AG04450 (cell line): ENCODE measurements around the gene XYLT1. TPM values are rescaled to one million over a fixed set of nuclear protein-coding genes. Genes with fewer than 3 reads are reported as not detected.

Experiments used
- CTCF ChIA-PET: fragments of 300-600, 350-600 bp; formaldehyde crosslinking; extraction: SDS; loops from one replicate; lab custom pipeline; 2022; ENCODE audit warnings: antibody characterized with exemption, inconsistent platforms; lab: Charles Lee
- POLR2A ChIA-PET: fragments of 350-600 bp; formaldehyde crosslinking; extraction: SDS; loops from one replicate; lab custom pipeline; 2021; ENCODE audit warnings: antibody characterized with exemption, inconsistent platforms; lab: Yijun Ruan, JAX
- DNase-seq: peaks from one replicate; pipeline ENCODE4 v3.0.0-alpha.2; 2011; ENCODE audit warnings: low read depth, low spot score
- H3K27ac ChIP-seq: one replicate; pipeline ENCODE4 v1.5.1; 2012; ENCODE audit warnings: low read depth, low read length, control low read depth
- H3K27me3 ChIP-seq: one replicate; pipeline ENCODE4 v1.6.0; 2012; ENCODE audit warnings: low read length; ENCODE audit not compliant: control insufficient read depth, insufficient read depth
- H3K4me3 ChIP-seq: 2 replicates; pipeline ENCODE4 v1.5.1; 2011; ENCODE audit warnings: mild to moderate bottlenecking, low read depth, low read length, control low read depth
- H3K9me3 ChIP-seq: 2 replicates; pipeline ENCODE4 v1.5.1; 2012; ENCODE audit warnings: low read length; ENCODE audit not compliant: control insufficient read depth, insufficient read depth
- CTCF ChIP-seq: IDR thresholded peaks from 2 replicates; pipeline ENCODE4 v1.5.1; 2011; ENCODE audit warnings: low read depth, low read length, control low read depth, inconsistent platforms
- polyA plus RNA-seq: library from polyadenylated mRNA; depleted of rRNA; stranded (reverse); fragments of >200 nt; gene quantifications from 2 replicates; pipeline ENCODE4 v1.2.3, GENCODE V29; 2011

XYLT1 gene
- polyA plus RNA-seq, 1 experiment = 6.7 TPM

GRCh38 chr16:17304106-17304490 lies 166.7 kb downstream of the XYLT1 start:
- CTCF ChIA-PET = interaction anchor here (1.0 kb wide), 1 partner anchor 275 kb away, joined by 3 read pairs; no protein-coding TSS in a partner anchor
- POLR2A ChIA-PET = no interaction called here

GRCh38 chr16:17303101-17303500 lies 167.7 kb downstream of the XYLT1 start:
- Histone ChIP-seq H3K27me3 (no peaks in the 10 kb centered on the region), H3K9me3 (no peaks in the 10 kb centered on the region), H3K27ac (no peak overlapping the region), H3K4me3 (no peak overlapping the region)
- POLR2A ChIA-PET = no interaction called here
- CTCF ChIA-PET = no interaction called here
- TF ChIP-seq CTCF = no peak
- no peak for DNase-seq

More at GRCh38 chr16:17304106-17304490, 166.7 kb downstream of the XYLT1 start:
- no peak for TF ChIP-seq CTCF
- H3K4me3 ChIP-seq = no peak overlapping the region
- no peaks in the 10 kb centered on the region for H3K9me3 ChIP-seq
- H3K27me3 ChIP-seq = no peaks in the 10 kb centered on the region
- DNase-seq = no peak
- no peak overlapping the region for H3K27ac ChIP-seq

GRCh38 chr16:17302620-17303019 lies 168.1 kb downstream of the XYLT1 start:
- DNase-seq = no peak
- no peaks in the 10 kb centered on the region for H3K9me3 ChIP-seq
- ChIA-PET CTCF (interaction anchor here (0.5 kb wide), 1 partner anchor 10 kb away, joined by 5 read pairs; no protein-coding TSS in a partner anchor), POLR2A (no interaction called here)
- no peak for TF ChIP-seq CTCF
- H3K27me3 ChIP-seq = no peaks in the 10 kb centered on the region
- no peak overlapping the region for H3K27ac ChIP-seq
- no peak overlapping the region for H3K4me3 ChIP-seq

GRCh38 chr16:17302214-17302613 lies 168.5 kb downstream of the XYLT1 start:
- DNase-seq = no peak
- H3K9me3 ChIP-seq = no peaks in the 10 kb centered on the region
- ChIA-PET POLR2A (no interaction called here), CTCF (interaction anchor here (0.5 kb wide), 1 partner anchor 9 kb away, joined by 5 read pairs; no protein-coding TSS in a partner anchor)
- no peak overlapping the region for H3K4me3 ChIP-seq
- H3K27me3 ChIP-seq = no peaks in the 10 kb centered on the region
- TF ChIP-seq CTCF = no peak
- H3K27ac ChIP-seq = no peak overlapping the region

- ChIA-PET CTCF (interaction anchor here (0.5 to 0.6 kb wide), 2 partner anchors 9 to 13 kb away, joined by 3 to 5 read pairs; no protein-coding TSS in a partner anchor), POLR2A (no interaction called here)
- Histone ChIP-seq H3K4me3 (no peak overlapping the region), H3K27me3 (no peaks in the 10 kb centered on the region), H3K9me3 (no peaks in the 10 kb centered on the region), H3K27ac (no peak overlapping the region)
- no peak for TF ChIP-seq CTCF
- DNase-seq = no peak
Observed at GRCh38 chr16:17301593-17302135, 169.1 kb downstream of the XYLT1 start.
